Lung (tissue), 12 donors: Measurements from ENCODE around the gene DRD3. TPM values are rescaled to one million over a fixed set of nuclear protein-coding genes. Genes with fewer than 3 reads are reported as not detected.

Experiments used
- ATAC-seq: fragments of 200-7000 bp; cut with Tn5 transposase; one replicate; pipeline ENCODE4 v1.9.1; 2020; ENCODE audit warnings: moderate number of reproducible peaks; ENCODE audit not compliant: insufficient read depth, low FRiP score
- DNase-seq, 3 donors: peaks; one replicate each; pipeline ENCODE4 v3.0.0-alpha.2; 2013 to 2017
- H3K27ac ChIP-seq, 2 donors: one replicate each; pipeline ENCODE4 v1.5.1; 2013; ENCODE audit warnings: mild to moderate bottlenecking in 2 of 2, moderate library complexity in 2 of 2, control low read depth in 1 of 2, inconsistent platforms in 1 of 2, low read depth in 1 of 2, low read length in 1 of 2
- H3K27me3 ChIP-seq, 3 donors: one replicate each; pipeline ENCODE4 v1.5.1; 2013; ENCODE audit warnings: low read length in 2 of 3; ENCODE audit not compliant: control insufficient read depth in 3 of 3, insufficient read depth in 3 of 3
- H3K36me3 ChIP-seq, 4 donors: one replicate each; pipeline ENCODE4 v1.5.1; 2013; ENCODE audit warnings: low read length in 4 of 4, mild to moderate bottlenecking in 1 of 4, moderate library complexity in 1 of 4; ENCODE audit not compliant: control insufficient read depth in 4 of 4, insufficient read depth in 4 of 4
- H3K4me1 ChIP-seq, 5 donors: one replicate each; pipeline ENCODE4 v1.5.1; 2013; ENCODE audit warnings: low read length in 5 of 5, mild to moderate bottlenecking in 2 of 5, moderate library complexity in 1 of 5; ENCODE audit not compliant: control insufficient read depth in 5 of 5, insufficient read depth in 5 of 5
- H3K4me3 ChIP-seq: one replicate; pipeline ENCODE4 v1.5.1; 2013; ENCODE audit warnings: mild to moderate bottlenecking, control low read depth, moderate library complexity
- H3K9ac ChIP-seq, 2 donors: one replicate each; pipeline ENCODE4 v1.5.1; 2013; ENCODE audit warnings: low read length in 2 of 2, control low read depth in 1 of 2; ENCODE audit not compliant: insufficient read depth in 1 of 2
- H3K9me3 ChIP-seq, 4 donors: one replicate each; pipeline ENCODE4 v1.5.1; 2013; ENCODE audit warnings: low read length in 3 of 4, mild to moderate bottlenecking in 1 of 4, moderate library complexity in 1 of 4; ENCODE audit not compliant: control insufficient read depth in 4 of 4, insufficient read depth in 3 of 4
- polyA plus RNA-seq, 2 donors: library from polyadenylated mRNA; stranded (reverse); fragments of 200-250 nt; gene quantifications; one replicate each; pipeline ENCODE4 v1.2.1, GENCODE V29; 2013
- total RNA-seq, 2 donors: library from RNA; depleted of rRNA in 1 of 2; stranded (reverse); fragments of >200 nt in 1 of 2; gene quantifications; one replicate each; pipeline ENCODE4 v1.2.1, GENCODE V29; 2014 to 2021
- TF ChIP-seq, protein P1 (sequence below): IDR thresholded peaks from 2 replicates; pipeline ENCODE4 v1.5.1; 2012; ENCODE audit warnings: mild to moderate bottlenecking; ENCODE audit errors: control extremely low read depth, extremely low read depth
- donor health status: control.
- donor health status: control.
- donor health status: Bipolar disorder and iron deficiency.
- donor health status: healthy.
- donor health status: DM: yes; HTN: yes; CAD: no.

DRD3 gene
- total and polyA plus RNA-seq, 4 donors: not detected

DNA sequence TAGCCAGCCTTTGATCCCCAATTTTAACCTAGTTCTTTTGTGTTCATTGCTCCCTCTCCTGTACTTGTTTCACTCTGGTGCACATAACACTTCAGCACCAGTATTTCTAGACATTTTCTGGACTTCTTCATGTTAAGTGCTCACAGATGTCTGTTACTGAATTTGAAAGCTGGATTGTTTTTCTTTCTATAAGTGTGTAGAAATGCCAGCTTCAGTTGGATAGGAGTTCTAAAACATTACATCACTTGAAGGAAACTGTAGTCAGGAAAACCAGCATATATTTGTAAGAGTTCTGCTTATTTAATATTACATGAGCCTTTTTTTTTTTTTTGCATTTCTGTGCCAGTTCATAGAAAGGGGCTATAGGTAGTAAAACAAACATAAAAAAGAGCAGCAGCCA is 100.7 kb downstream of the DRD3 start:
- Histone ChIP-seq H3K27ac (no peak overlapping the region), H3K27me3 (no peaks in the 10 kb centered on the region), H3K9me3 (no peaks in the 10 kb centered on the region), H3K4me3 (no peak overlapping the region), H3K4me1 (peaks cover 0 to 10% (median 0%) of the 10 kb centered on the region in 5 donors), H3K9ac (no peak overlapping the region), H3K36me3 (peaks cover 27 to 47% (median 31%) of the 10 kb centered on the region in 4 donors)
- DNase-seq: no peak
- TF ChIP-seq, protein P1, sequence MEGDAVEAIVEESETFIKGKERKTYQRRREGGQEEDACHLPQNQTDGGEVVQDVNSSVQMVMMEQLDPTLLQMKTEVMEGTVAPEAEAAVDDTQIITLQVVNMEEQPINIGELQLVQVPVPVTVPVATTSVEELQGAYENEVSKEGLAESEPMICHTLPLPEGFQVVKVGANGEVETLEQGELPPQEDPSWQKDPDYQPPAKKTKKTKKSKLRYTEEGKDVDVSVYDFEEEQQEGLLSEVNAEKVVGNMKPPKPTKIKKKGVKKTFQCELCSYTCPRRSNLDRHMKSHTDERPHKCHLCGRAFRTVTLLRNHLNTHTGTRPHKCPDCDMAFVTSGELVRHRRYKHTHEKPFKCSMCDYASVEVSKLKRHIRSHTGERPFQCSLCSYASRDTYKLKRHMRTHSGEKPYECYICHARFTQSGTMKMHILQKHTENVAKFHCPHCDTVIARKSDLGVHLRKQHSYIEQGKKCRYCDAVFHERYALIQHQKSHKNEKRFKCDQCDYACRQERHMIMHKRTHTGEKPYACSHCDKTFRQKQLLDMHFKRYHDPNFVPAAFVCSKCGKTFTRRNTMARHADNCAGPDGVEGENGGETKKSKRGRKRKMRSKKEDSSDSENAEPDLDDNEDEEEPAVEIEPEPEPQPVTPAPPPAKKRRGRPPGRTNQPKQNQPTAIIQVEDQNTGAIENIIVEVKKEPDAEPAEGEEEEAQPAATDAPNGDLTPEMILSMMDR: no peak
- no peak for ATAC-seq

Other genes starting within 250 kb of the DRD3 start
- gene ZDHHC23, start 231.0 kb downstream of the DRD3 start, total RNA-seq: 10 to 100 TPM in 1 of 2 donors, 1 to 10 TPM in 1; 7.7 to 14.9 TPM
- gene ZDHHC23, start 231.0 kb downstream of the DRD3 start, polyA plus RNA-seq: 1 to 10 TPM; 2.9 to 3.2 TPM
- 10 to 100 TPM in 1 of 2 donors, 1 to 10 TPM in 1; 7.7 to 15.3 TPM for gene CCDC191, start 122.5 kb downstream of the DRD3 start, total RNA-seq
- 1 to 10 TPM; 2.5 to 3.5 TPM for gene CCDC191, start 122.5 kb downstream of the DRD3 start, polyA plus RNA-seq
- 10 to 100 TPM; 25.5 to 33.0 TPM for gene QTRT2, start 122.3 kb downstream of the DRD3 start, total RNA-seq
- gene QTRT2, start 122.3 kb downstream of the DRD3 start, polyA plus RNA-seq: 10 to 100 TPM in 1 of 2 donors, 1 to 10 TPM in 1; 5.3 to 11.5 TPM
- not detected for gene ZNF80, start 58.5 kb upstream of the DRD3 start, total RNA-seq
- gene ZNF80, start 58.5 kb upstream of the DRD3 start, polyA plus RNA-seq: under 1 TPM in 1 of 2 donors, not detected in 1; 0.05 TPM
- gene TIGIT, start 115.0 kb upstream of the DRD3 start, total RNA-seq: under 1 TPM; 0.37 to 0.67 TPM
- 1 to 10 TPM in 1 of 2 donors, under 1 TPM in 1; 0.37 to 1.1 TPM for gene TIGIT, start 115.0 kb upstream of the DRD3 start, polyA plus RNA-seq